GM19452 (cell line): Measurements from ENCODE around the gene HYAL3.
A peak's percentile ranks its signal among the peaks of the same experiment; 100 is the strongest.
"Not testable (repeated sequence)": the region's sequence is repeated elsewhere in the genome, so short reads cannot be mapped to it uniquely, and the experiment has no call there.

ENCODE experiments used
- ATAC-seq: cut with Tn5 transposase; IDR thresholded peaks from one replicate; pipeline ENCODE4 v1.9.1; 2021; ENCODE audit not compliant: unreplicated experiment

The HYAL3 gene

GRCh38 chr3:50271314-50271936 lies 27.8 kb downstream of the HYAL3 start:
- ATAC-seq = no peak

GRCh38 chr3:50270422-50271224 lies 28.6 kb downstream of the HYAL3 start:
- ATAC-seq = no peak

DNA sequence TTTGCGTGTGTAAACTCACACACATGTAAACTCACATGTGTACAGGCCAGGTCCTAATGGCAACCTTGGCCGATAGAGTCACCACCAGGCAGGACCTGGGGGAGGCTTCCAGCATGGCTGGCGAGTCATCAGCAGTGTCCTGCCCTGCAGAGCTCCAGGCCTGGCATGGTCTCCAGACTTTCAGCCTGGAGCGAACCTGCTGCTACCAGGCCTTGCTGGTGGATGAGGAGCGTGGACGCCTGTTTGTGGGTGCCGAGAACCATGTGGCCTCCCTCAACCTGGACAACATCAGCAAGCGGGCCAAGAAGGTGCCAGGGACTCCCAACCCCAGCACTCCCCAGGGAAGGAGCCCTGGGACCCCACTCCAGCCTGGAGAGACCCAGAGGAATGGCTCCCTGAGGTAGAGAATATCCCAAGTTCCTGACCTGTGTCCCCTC lies 29.2 kb downstream of the HYAL3 start:
- no peak for ATAC-seq

DNA sequence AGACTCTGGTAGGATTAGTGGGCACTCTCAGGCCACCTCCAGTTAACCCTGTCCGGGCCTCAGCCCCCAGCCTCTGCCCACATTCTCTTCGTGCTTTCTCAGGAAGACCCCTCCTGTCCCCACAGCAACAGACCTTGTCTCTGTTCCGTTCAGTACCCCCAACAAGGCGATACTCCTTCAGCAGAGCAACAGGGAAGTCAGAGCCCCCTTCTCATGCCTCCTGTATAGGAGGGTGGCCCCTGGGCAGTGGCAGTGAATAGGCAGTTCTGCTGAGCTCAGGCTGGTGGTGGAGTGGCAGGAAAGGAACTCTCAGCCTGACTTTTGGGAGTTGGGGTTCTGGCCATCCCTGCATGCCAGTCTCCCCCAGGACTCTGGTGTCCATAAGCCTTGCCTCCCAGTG lies 29.7 kb downstream of the HYAL3 start:
- no peak for ATAC-seq

DNA sequence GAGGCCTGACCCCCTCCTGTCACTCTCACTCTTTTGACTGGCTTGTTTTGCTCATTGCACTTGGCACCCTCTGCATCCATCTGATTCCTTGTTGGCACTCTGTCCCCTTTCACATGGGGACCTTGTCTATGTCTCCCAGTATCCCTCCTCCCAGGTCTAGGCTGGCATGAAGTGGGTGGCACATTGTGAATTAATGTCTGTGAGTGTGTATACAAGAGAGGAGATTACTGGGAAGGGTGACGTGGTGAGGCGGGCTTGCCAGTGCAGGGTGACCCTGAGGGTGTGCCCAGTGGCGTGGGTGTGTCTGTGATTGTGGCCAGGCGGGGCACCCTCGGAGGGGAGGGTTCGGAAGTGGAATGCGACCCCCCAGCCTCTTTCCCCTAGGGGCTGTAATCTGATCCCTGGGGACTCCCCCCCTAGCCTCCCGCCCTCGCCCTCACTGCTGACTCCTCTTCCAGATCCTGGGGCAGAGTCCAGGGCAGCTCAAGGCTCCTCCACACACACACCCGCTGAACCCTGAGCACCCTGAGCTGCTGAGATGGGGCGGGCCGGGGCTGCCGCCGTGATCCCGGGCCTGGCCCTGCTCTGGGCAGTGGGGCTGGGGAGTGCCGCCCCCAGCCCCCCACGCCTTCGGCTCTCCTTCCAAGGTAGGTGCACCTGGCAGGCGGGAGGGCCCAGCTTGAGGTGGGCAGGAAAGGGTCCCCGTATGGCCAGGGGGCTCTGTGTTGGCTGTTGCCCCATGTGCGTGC lies 30.3 kb downstream of the HYAL3 start, which contains the start of gene SEMA3B:
SEMA3B (plus strand) TSS at position 445 of the 749 bp plus-strand sequence; CDS start at position 539, 94 bp downstream.
- ATAC-seq = no peak

DNA sequence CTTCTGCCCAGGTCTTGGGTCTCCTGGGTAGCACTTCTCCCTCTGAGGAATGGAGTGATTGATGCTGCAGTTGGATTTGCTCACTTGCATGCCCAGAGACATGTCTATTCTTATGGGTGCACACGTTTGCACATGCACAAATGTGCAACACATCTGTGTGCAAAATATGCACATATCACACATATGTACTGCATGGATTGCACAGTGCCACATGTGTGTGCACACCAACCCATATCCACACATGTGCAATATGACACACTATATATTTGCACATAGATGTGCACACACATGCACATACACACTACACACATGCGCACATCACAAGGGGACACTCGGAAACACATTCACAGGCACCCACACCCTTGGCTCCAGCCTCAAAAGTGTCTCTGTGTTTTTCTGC lies 30.9 kb downstream of the HYAL3 start:
- ATAC-seq = no peak

- ATAC-seq = no peak
These were observed 31.8 kb downstream of the HYAL3 start for GRCh38 chr3:50267280-50267913.

- ATAC-seq = no peak
These were observed 32.4 kb downstream of the HYAL3 start for GRCh38 chr3:50266836-50267235.

- no peak for ATAC-seq
These were observed 33.2 kb downstream of the HYAL3 start for GRCh38 chr3:50266017-50266416.

DNA sequence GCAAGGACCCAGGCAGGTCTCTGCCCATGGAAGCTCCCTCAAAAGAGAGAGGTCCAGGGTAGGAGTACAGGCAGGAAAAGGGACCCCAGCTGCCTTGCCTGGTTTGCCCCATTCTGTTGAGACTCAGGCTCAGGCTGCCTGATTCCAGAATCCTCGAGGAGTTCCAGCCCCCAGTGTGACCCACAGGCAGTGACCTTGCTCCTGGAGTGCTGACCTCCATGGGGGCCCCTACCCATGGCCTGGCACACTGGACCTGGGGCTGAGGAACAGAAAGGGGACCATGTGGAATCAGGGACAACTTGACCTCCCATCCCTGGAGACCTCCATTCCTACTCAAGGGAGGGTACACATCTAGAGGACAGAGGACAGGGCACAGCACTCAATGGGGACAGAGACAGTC lies 33.6 kb downstream of the HYAL3 start:
- ATAC-seq = no peak

DNA sequence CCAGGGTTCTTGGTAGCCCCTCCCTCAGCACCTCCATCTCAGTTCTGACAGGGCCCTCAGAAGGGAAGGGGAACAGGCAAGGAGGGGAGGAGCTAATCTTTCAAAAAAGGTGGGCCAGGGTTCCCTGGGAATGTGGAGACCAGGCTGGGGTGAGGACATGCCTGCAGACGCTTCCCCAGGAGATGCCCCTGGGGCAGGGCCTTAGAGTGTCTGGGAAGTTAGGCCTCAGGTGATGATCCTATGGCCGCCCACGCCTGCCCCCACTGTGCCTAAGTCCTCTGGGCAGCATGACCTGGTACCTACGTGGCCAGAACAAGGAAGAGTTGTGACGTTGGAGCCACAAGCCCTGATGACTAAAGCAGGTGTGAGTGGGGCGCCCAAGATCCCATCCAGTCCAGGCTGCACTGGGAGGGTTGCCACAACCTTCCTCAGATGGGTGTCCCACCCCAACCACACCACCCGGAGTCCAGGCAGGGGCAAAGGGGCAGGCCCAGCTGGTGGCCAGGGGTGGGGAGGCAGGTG lies 34.2 kb downstream of the HYAL3 start:
- ATAC-seq = no peak

GRCh38 chr3:50264383-50264963 lies 34.7 kb downstream of the HYAL3 start:
- ATAC-seq = no peak

GRCh38 chr3:50263478-50264382 lies 35.5 kb downstream of the HYAL3 start:
- no peak for ATAC-seq

DNA sequence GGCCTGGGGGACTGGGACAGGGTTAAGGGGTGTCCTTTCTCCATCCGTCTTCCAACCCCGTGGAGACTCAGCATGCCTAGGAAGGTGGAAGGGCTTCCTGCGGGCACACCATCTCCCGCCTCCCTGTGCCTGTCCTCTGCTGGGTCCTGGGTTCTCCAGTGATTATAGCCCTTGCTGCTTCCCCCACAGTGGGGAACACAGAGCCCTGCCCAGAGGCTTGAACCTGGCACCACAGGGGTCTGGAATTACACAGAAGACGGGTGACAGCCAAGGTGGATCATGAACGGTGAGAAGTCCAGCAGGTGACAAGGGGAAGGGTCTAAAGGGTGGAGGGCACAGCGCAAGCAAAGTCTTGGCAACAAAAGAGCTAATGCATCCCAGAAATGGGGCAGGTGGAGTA lies 36.4 kb downstream of the HYAL3 start:
- no peak for ATAC-seq

DNA sequence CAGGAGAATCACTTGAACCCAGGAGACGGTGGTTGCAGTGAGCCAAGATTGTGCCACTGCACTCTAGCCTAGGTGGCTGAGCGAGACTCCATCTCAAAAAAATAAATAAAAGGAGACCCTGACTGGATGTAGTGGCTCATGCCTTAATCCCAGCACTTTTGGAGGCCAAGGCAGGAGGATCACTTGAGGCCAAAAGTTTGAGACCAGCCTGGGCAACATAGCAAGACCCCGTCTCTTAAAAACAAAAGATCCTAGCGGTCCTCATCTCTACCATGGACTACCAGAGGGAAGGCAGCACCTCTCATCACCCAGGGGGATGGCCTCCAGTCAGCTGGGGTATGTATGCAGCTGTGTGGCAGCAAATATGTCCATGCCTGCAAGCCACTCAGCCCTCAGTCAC lies 37.0 kb downstream of the HYAL3 start:
- ATAC-seq = not testable (repeated sequence)

- no peak for ATAC-seq
These were observed 37.7 kb downstream of the HYAL3 start for GRCh38 chr3:50261505-50261904.

DNA sequence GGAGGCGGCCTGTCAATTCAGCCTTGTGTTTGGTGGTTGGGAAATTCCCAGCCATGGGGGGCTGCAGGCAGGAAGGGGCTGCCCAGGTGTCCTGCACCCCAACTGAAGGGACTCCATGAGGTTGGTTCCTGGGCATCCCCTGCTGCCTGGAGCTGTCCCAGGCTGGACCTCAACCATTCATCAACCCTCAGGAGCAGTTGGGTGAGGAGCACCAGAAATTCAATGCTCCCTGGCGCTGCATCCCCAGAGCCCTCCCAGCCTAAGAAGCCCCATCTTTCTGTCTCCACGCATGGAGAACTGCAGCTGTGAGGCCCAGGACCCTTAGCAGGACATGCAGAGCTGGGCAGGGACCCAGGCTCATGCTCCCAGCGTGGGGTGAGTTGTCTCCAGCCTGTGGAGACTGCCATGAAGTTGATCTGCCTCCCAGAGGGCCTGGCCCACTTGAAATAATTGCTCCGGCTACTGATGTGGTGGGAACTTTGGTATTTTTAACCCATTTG lies 38.2 kb downstream of the HYAL3 start:
- ATAC-seq = no peak

- peak; percentile 88 for ATAC-seq
These were observed 38.9 kb downstream of the HYAL3 start for GRCh38 chr3:50260027-50260941.
